NCI-H2081 treated with DMSO at 0.1 percent for 48 hours (cell line): ENCODE data around the gene FAM171A2.

Source experiments
- DNase-seq: peaks from one replicate; lab custom pipeline; 2025; lab: John Stamatoyannopoulos, UW

The FAM171A2 gene

GRCh38 chr17:44321246-44322120 lies 42.2 kb downstream of the FAM171A2 start:
- no peak for DNase-seq

GRCh38 chr17:44320066-44320465 lies 43.6 kb downstream of the FAM171A2 start:
- no peak for DNase-seq

- DNase-seq, result no peak
Measured at GRCh38 chr17:44318077-44318892, 45.4 kb downstream of the FAM171A2 start.

GRCh38 chr17:44317545-44317944 lies 46.1 kb downstream of the FAM171A2 start:
- no peak for DNase-seq

GRCh38 chr17:44315760-44316731 lies 47.6 kb downstream of the FAM171A2 start:
- DNase-seq, result no peak

- no peak for DNase-seq
Measured at GRCh38 chr17:44314869-44315661, 48.6 kb downstream of the FAM171A2 start.

GRCh38 chr17:44314524-44314868 lies 49.2 kb downstream of the FAM171A2 start:
- DNase-seq, result no peak

GRCh38 chr17:44314031-44314430 lies 49.6 kb downstream of the FAM171A2 start:
- no peak for DNase-seq

GRCh38 chr17:44312396-44313104 lies 51.1 kb downstream of the FAM171A2 start:
- no peak for DNase-seq

- no peak for DNase-seq
Measured at GRCh38 chr17:44311562-44312181, 52.0 kb downstream of the FAM171A2 start.

GRCh38 chr17:44310609-44311376 lies 52.9 kb downstream of the FAM171A2 start:
- no peak for DNase-seq

GRCh38 chr17:44310188-44310587 lies 53.5 kb downstream of the FAM171A2 start:
- DNase-seq, result no peak

GRCh38 chr17:44309472-44309871 lies 54.2 kb downstream of the FAM171A2 start:
- DNase-seq, result no peak

GRCh38 chr17:44308865-44309264 lies 54.8 kb downstream of the FAM171A2 start:
- DNase-seq, result peak; percentile 36

- DNase-seq, result peak; percentile 55
Measured at GRCh38 chr17:44308320-44308818, 55.3 kb downstream of the FAM171A2 start, which contains the start of gene RUNDC3A. TSS of gene RUNDC3A (plus strand) at chr17:44308601. CDS start at chr17:44308833, 232 bp downstream.

GRCh38 chr17:44307387-44308186 lies 56.1 kb downstream of the FAM171A2 start:
- DNase-seq, result no peak

GRCh38 chr17:44304651-44305050 lies 59.0 kb downstream of the FAM171A2 start:
- DNase-seq, result no peak
